OCI-LY7 (cell line): ENCODE measurements around the gene RNF26.

Experiments used
- EZH2phosphoT487 ChIP-seq: fragments of 200-600 bp; sonication (generic); IDR thresholded peaks from 2 replicates; pipeline ENCODE4 v1.6.1; 2018; ENCODE audit warnings: low read depth, borderline replicate concordance, mild to moderate bottlenecking, mixed run types, antibody characterized with exemption, low read length, moderate library complexity, mixed read lengths
- TF ChIP-seq, protein P1 (sequence below): fragments of 200-600 bp; sonication (generic); conservative IDR thresholded peaks from 2 replicates; pipeline ENCODE4 v1.5.1; 2014; ENCODE audit warnings: mild to moderate bottlenecking, antibody characterized with exemption, low read length, moderate library complexity, mixed read lengths

DNA sequence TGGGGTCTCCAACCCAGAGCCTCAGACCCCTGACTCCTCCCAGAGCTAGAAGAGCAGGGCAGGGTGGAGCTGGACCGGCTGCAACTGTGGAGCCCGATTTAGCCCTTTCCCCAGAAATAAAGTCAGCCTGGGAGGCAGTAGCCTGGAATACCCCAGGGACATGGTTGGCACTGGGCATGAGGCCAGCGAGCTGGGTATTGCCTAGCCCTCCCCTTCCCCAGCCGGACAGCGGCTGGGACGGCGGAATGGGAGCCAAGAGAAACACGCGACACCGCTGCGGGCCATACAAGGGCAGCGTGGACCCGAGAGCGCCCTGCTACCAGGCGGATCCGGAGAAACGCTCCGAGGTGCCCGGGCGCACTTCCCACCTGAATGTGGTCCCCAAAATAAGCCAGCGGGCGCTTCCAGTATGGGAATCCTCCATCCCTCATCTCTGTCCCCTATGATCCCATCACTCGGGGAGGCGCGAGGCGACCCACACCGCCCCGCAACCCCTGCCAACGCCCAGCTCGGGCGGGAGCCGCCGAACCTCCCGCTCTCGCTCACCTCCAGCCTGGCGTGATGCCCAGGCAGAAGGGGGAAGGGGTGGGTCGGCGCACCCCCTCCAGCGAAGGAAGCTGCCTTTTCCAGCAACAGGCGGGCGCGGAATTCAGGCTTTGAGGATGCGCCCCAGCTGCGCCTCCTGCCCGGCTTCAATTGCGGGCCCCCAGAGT lies 18.2 kb upstream of the RNF26 start:
- TF ChIP-seq, protein P1, sequence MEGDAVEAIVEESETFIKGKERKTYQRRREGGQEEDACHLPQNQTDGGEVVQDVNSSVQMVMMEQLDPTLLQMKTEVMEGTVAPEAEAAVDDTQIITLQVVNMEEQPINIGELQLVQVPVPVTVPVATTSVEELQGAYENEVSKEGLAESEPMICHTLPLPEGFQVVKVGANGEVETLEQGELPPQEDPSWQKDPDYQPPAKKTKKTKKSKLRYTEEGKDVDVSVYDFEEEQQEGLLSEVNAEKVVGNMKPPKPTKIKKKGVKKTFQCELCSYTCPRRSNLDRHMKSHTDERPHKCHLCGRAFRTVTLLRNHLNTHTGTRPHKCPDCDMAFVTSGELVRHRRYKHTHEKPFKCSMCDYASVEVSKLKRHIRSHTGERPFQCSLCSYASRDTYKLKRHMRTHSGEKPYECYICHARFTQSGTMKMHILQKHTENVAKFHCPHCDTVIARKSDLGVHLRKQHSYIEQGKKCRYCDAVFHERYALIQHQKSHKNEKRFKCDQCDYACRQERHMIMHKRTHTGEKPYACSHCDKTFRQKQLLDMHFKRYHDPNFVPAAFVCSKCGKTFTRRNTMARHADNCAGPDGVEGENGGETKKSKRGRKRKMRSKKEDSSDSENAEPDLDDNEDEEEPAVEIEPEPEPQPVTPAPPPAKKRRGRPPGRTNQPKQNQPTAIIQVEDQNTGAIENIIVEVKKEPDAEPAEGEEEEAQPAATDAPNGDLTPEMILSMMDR, result no peak
- TF ChIP-seq EZH2phosphoT487, result no peak
